CD4-positive, alpha-beta T cell treated with Interleukin-15 for 1 hour (primary cell): ENCODE results near the gene AEBP1.
A peak's percentile ranks its signal among the peaks of the same experiment; 100 is the strongest.
"Not testable (repeated sequence)": the region's sequence is repeated elsewhere in the genome, so short reads cannot be mapped to it uniquely, and the experiment has no call there.

ENCODE experiments used
- DNase-seq: peaks from one replicate; pipeline ENCODE4 v3.0.0-alpha.2; 2020

The AEBP1 gene

GRCh38 chr7:44121761-44122420 lies 17.7 kb downstream of the AEBP1 start:
- DNase-seq, result no peak

- no peak for DNase-seq
These were observed 18.4 kb downstream of the AEBP1 start for GRCh38 chr7:44122529-44122928.

GRCh38 chr7:44123190-44124003 lies 19.3 kb downstream of the AEBP1 start, which contains the start of gene POLD2:
TSS of gene POLD2 (minus strand) at chr7:44123548. CDS start at chr7:44122053, 1,495 bp downstream.
- peak; percentile 96 for DNase-seq

GRCh38 chr7:44124822-44125202 lies 20.7 kb downstream of the AEBP1 start:
- no peak for DNase-seq

- not testable (repeated sequence) for DNase-seq
These were observed 22.4 kb downstream of the AEBP1 start for GRCh38 chr7:44126574-44126973.

- no peak for DNase-seq
These were observed 23.0 kb downstream of the AEBP1 start for GRCh38 chr7:44127161-44127560.

- DNase-seq, result no peak
These were observed 24.8 kb downstream of the AEBP1 start for GRCh38 chr7:44128721-44129582.

GRCh38 chr7:44131173-44132029 lies 27.3 kb downstream of the AEBP1 start:
- no peak for DNase-seq

GRCh38 chr7:44132039-44132438 lies 27.9 kb downstream of the AEBP1 start:
- DNase-seq, result no peak

- no peak for DNase-seq
These were observed 29.1 kb downstream of the AEBP1 start for GRCh38 chr7:44133295-44133694.

GRCh38 chr7:44134943-44135628 lies 30.9 kb downstream of the AEBP1 start:
- DNase-seq, result no peak

GRCh38 chr7:44136731-44137130 lies 32.6 kb downstream of the AEBP1 start:
- no peak for DNase-seq

GRCh38 chr7:44138698-44139097 lies 34.6 kb downstream of the AEBP1 start:
- no peak for DNase-seq

GRCh38 chr7:44139311-44140010 lies 35.3 kb downstream of the AEBP1 start:
- DNase-seq, result no peak

- DNase-seq, result no peak
These were observed 36.2 kb downstream of the AEBP1 start for GRCh38 chr7:44140341-44140740.

GRCh38 chr7:44141221-44141850 lies 37.2 kb downstream of the AEBP1 start, which contains the start of gene MYL7:
TSS of gene MYL7 (minus strand) at chr7:44141332. CDS start at chr7:44141305, 27 bp downstream.
- no peak for DNase-seq

- no peak for DNase-seq
These were observed 37.9 kb downstream of the AEBP1 start for GRCh38 chr7:44142028-44142427.

GRCh38 chr7:44143646-44144250 lies 39.6 kb downstream of the AEBP1 start:
- no peak for DNase-seq

GRCh38 chr7:44144426-44144967 lies 40.4 kb downstream of the AEBP1 start:
- no peak for DNase-seq
